Purkinje cell (primary cell): ENCODE results near the gene FN1. TPM values are rescaled to one million over a fixed set of nuclear protein-coding genes. Genes with fewer than 3 reads are reported as not detected.

Experiments
- polyA plus RNA-seq: library from polyadenylated mRNA; unstranded; fragments of >200 nt; fragmentation: Nextera tagmentation; gene quantifications from 2 replicates; pipeline ENCODE4 v1.2.1, GENCODE V29; 2014

Gene FN1
- 3.6 and 7.4 TPM in 2 replicates for polyA plus RNA-seq

GRCh38 chr2:215435870-215436704 lies at the start of gene FN1:
FN1 (minus strand) TSS chr2:215436068; CDS start chr2:215435802, 266 bp downstream.

GRCh38 chr2:215311625-215312396 lies 124.1 kb downstream of the FN1 start, which contains the start of gene ATIC:
ATIC (plus strand) TSS chr2:215312059; CDS start chr2:215312143, 84 bp downstream.

Other genes starting within 250 kb of the FN1 start
- 102 and 122 TPM in 2 replicates for gene ATIC, start 124.0 kb downstream of the FN1 start, polyA plus RNA-seq